H9 (cell line): ENCODE results near the gene MARCHF10. TPM values are rescaled to one million over a fixed set of nuclear protein-coding genes. Genes with fewer than 3 reads are reported as not detected.

Experiments
- DNase-seq: peaks from one replicate; pipeline ENCODE4 v3.0.0-alpha.2; 2017
- H2AFZ ChIP-seq: one replicate; pipeline ENCODE4 v1.6.1; 2013; ENCODE audit warnings: mild to moderate bottlenecking, low read length, control low read depth, moderate library complexity
- H2AK5ac ChIP-seq: 2 replicates; pipeline ENCODE4 v1.6.1; 2013; ENCODE audit warnings: low read length, control low read depth, mixed read lengths; ENCODE audit not compliant: insufficient read length
- H2BK120ac ChIP-seq: one replicate; pipeline ENCODE4 v1.6.1; 2013; ENCODE audit warnings: low read depth, mild to moderate bottlenecking, low read length, control low read depth, inconsistent platforms; ENCODE audit not compliant: poor library complexity, severe bottlenecking
- H2BK12ac ChIP-seq: 2 replicates; pipeline ENCODE4 v1.6.1; 2013; ENCODE audit warnings: low read length, control low read depth, mixed read lengths, low read depth; ENCODE audit not compliant: insufficient read length
- H2BK15ac ChIP-seq: 2 replicates; pipeline ENCODE4 v1.6.1; 2013; ENCODE audit warnings: low read depth, low read length, control low read depth
- H2BK20ac ChIP-seq: one replicate; pipeline ENCODE4 v1.6.1; 2013; ENCODE audit warnings: low read depth, mild to moderate bottlenecking, low read length, control low read depth, inconsistent platforms; ENCODE audit not compliant: poor library complexity, severe bottlenecking
- H2BK5ac ChIP-seq: 2 replicates; pipeline ENCODE4 v1.6.1; 2013; ENCODE audit warnings: low read length, control low read depth, mixed read lengths; ENCODE audit not compliant: insufficient read length
- H3K14ac ChIP-seq: 2 replicates; pipeline ENCODE4 v1.6.1; 2013; ENCODE audit warnings: low read length, control low read depth; ENCODE audit not compliant: insufficient read depth
- H3K18ac ChIP-seq: 2 replicates; pipeline ENCODE4 v1.6.1; 2013; ENCODE audit warnings: low read depth, mild to moderate bottlenecking, mixed read lengths, low read length, control low read depth; ENCODE audit not compliant: insufficient read length
- H3K23ac ChIP-seq: 2 replicates; pipeline ENCODE4 v1.6.1; 2013; ENCODE audit warnings: low read length, control low read depth, mixed read lengths, low read depth; ENCODE audit not compliant: insufficient read length
- H3K23me2 ChIP-seq: 2 replicates; pipeline ENCODE4 v1.6.1; 2013; ENCODE audit warnings: low read depth, mild to moderate bottlenecking, mixed read lengths, low read length, control low read depth; ENCODE audit not compliant: insufficient read length, poor library complexity, severe bottlenecking
- H3K27ac ChIP-seq: 2 replicates; pipeline ENCODE4 v1.5.1; 2013; ENCODE audit warnings: low read length, control low read depth, mixed read lengths, low read depth; ENCODE audit not compliant: insufficient read length
- H3K27me3 ChIP-seq: 2 replicates; pipeline ENCODE4 v1.6.1; 2013; ENCODE audit warnings: low read length, control low read depth, inconsistent platforms; ENCODE audit not compliant: insufficient read depth
- H3K4ac ChIP-seq: 2 replicates; pipeline ENCODE4 v1.6.1; 2013; ENCODE audit warnings: low read depth, mild to moderate bottlenecking, control low read depth, inconsistent platforms, low read length, moderate library complexity
- H3K4me1 ChIP-seq: 2 replicates; pipeline ENCODE4 v1.6.1; 2013; ENCODE audit warnings: low read length, control low read depth, inconsistent platforms; ENCODE audit not compliant: insufficient read depth
- H3K4me2 ChIP-seq: 2 replicates; pipeline ENCODE4 v1.6.1; 2013; ENCODE audit warnings: low read length, control low read depth, mixed read lengths; ENCODE audit not compliant: insufficient read length, insufficient read depth
- H3K56ac ChIP-seq: 2 replicates; pipeline ENCODE4 v1.6.1; 2013; ENCODE audit warnings: low read depth, mild to moderate bottlenecking, mixed read lengths, low read length, control low read depth; ENCODE audit not compliant: insufficient read length
- H3K79me1 ChIP-seq: 2 replicates; pipeline ENCODE4 v1.6.1; 2013; ENCODE audit warnings: low read depth, mild to moderate bottlenecking, moderate library complexity, low read length, control low read depth, inconsistent platforms; ENCODE audit not compliant: insufficient read depth, poor library complexity, severe bottlenecking
- H3K79me2 ChIP-seq: 2 replicates; pipeline ENCODE4 v1.6.1; 2013; ENCODE audit warnings: low read length, control low read depth, inconsistent platforms; ENCODE audit not compliant: insufficient read depth
- H3K9ac ChIP-seq: 2 replicates; pipeline ENCODE4 v1.6.1; 2013; ENCODE audit warnings: low read length, control low read depth, mixed read lengths; ENCODE audit not compliant: insufficient read length; ENCODE audit errors: extremely low read depth
- H3K9me3 ChIP-seq: one replicate; pipeline ENCODE4 v1.6.1; 2013; ENCODE audit warnings: low read depth, low read length, inconsistent platforms; ENCODE audit not compliant: control insufficient read depth
- H3T11ph ChIP-seq: one replicate; pipeline ENCODE4 v1.6.1; 2013; ENCODE audit warnings: mild to moderate bottlenecking, low read length, control low read depth, inconsistent platforms
- H4K20me1 ChIP-seq: one replicate; pipeline ENCODE4 v1.6.1; 2013; ENCODE audit not compliant: control insufficient read depth, insufficient read length, insufficient read depth
- H4K5ac ChIP-seq: 2 replicates; pipeline ENCODE4 v1.6.1; 2013; ENCODE audit warnings: low read depth, mild to moderate bottlenecking, mixed read lengths, low read length, control low read depth; ENCODE audit not compliant: insufficient read length
- H4K8ac ChIP-seq: replicated peaks from 2 replicates; pipeline ENCODE4 v1.6.1; 2013; ENCODE audit warnings: low read length, control low read depth, mixed read lengths, low read depth; ENCODE audit not compliant: insufficient read length
- H4K91ac ChIP-seq: 2 replicates; pipeline ENCODE4 v1.6.1; 2013; ENCODE audit warnings: low read depth, mild to moderate bottlenecking, moderate library complexity, mixed read lengths, low read length, control low read depth; ENCODE audit not compliant: insufficient read length
- H3K27ac Mint-ChIP-seq, 3 experiments: 2 replicates in 2 of 3; 3 replicates in 1 of 3; pipeline ENCODE4 v1.8.0; 2020 to 2021; ENCODE audit warnings: mixed read lengths in 3 of 3, mild to moderate bottlenecking in 1 of 3, moderate library complexity in 1 of 3
- H3K27me3 Mint-ChIP-seq: 2 replicates; pipeline ENCODE4 v1.8.0; 2021; ENCODE audit warnings: low read depth, mild to moderate bottlenecking, moderate library complexity, mixed read lengths
- H3K36me3 Mint-ChIP-seq, 3 experiments: 2 replicates in 2 of 3; 3 replicates in 1 of 3; pipeline ENCODE4 v1.8.0; 2020 to 2021; ENCODE audit warnings: low read depth in 3 of 3, mixed read lengths in 3 of 3; ENCODE audit not compliant: insufficient read depth in 1 of 3
- H3K4me1 Mint-ChIP-seq, 2 experiments: 2 replicates each; pipeline ENCODE4 v1.8.0; 2020; ENCODE audit warnings: mixed read lengths in 2 of 2
- H3K4me3 Mint-ChIP-seq, 2 experiments: 2 replicates in 1 of 2; 3 replicates in 1 of 2; pipeline ENCODE4 v1.8.0; 2020 to 2021; ENCODE audit warnings: mild to moderate bottlenecking in 2 of 2, mixed read lengths in 2 of 2, moderate library complexity in 1 of 2
- H3K9me3 Mint-ChIP-seq, 2 experiments: 2 replicates in 1 of 2; 3 replicates in 1 of 2; pipeline ENCODE4 v1.8.0; 2020; ENCODE audit warnings: mild to moderate bottlenecking in 2 of 2, mixed read lengths in 2 of 2, moderate library complexity in 1 of 2
- CTCF ChIP-seq: fragments of 200-600 bp; sonication (generic); conservative IDR thresholded peaks from 3 replicates; pipeline ENCODE4 v1.8.0; 2021; ENCODE audit warnings: antibody characterized with exemption, mild to moderate bottlenecking
- WGBS: extraction: QIAGEN DNeasy Blood & Tissue Kit; methylation state at CpG from one replicate; pipeline ENCODE4 v1.1.7; 2013; ENCODE audit warnings: missing lambda C conversion rate, low lambda C conversion rate, mixed read lengths; ENCODE audit not compliant: insufficient read length; ENCODE audit errors: extremely low coverage; 5-methylcytosine and 5-hydroxymethylcytosine counted together
- total RNA-seq: library from RNA; stranded (reverse); gene quantifications from 2 replicates; pipeline ENCODE4 v1.2.1, GENCODE V29; 2021

MARCHF10 gene
- total RNA-seq, 1 experiment from 2014 or later: not detected

GRCh38 chr17:62672957-62673356 lies 135.2 kb downstream of the MARCHF10 start:
- WGBS: no CpG with 5 or more reads among the region's 4 CpGs
- DNase-seq: no peak
- H3K4me3 Mint-ChIP-seq: no peak overlapping the region
- Histone ChIP-seq H3K27me3 (no peaks in the 10 kb centered on the region), H3K4me1 (no peaks in the 10 kb centered on the region), H2BK5ac (no peak overlapping the region), H3K9ac (no peak overlapping the region), H3K14ac (no peak overlapping the region), H2AK5ac (no peak overlapping the region), H3K56ac (no peak overlapping the region), H2BK15ac (no peak overlapping the region), H2BK20ac (no peak overlapping the region), H2BK12ac (no peak overlapping the region), H4K5ac (no peak overlapping the region), H4K20me1 (no peaks in the 10 kb centered on the region), H3K4me2 (no peak overlapping the region), H3K27ac (no peak overlapping the region), H2AFZ (no peak overlapping the region), H4K91ac (no peak overlapping the region), H3K18ac (no peak overlapping the region), H4K8ac (no peak overlapping the region), H3K23me2 (no peaks in the 10 kb centered on the region), H3K9me3 (no peaks in the 10 kb centered on the region), H3K23ac (no peak overlapping the region), H3K79me1 (no peaks in the 10 kb centered on the region), H3K4ac (no peak overlapping the region), H3K79me2 (no peaks in the 10 kb centered on the region), H3T11ph (no peak overlapping the region), H2BK120ac (no peak overlapping the region)
- H3K27me3 Mint-ChIP-seq: no peaks in the 10 kb centered on the region
- no peaks in the 10 kb centered on the region for H3K9me3 Mint-ChIP-seq
- no peak for TF ChIP-seq CTCF
- H3K27ac Mint-ChIP-seq: no peak overlapping the region
- H3K36me3 Mint-ChIP-seq: peaks cover 0 to 4% (median 4%) of the 10 kb centered on the region in 3 experiments; a peak in 1 of 7 replicates
- H3K4me1 Mint-ChIP-seq: peaks cover 5 to 19% of the 10 kb centered on the region in 2 experiments; a peak in 3 of 4 replicates
